K562 (cell line): Measurements from ENCODE around the gene NECAB3. TPM values are rescaled to one million over a fixed set of nuclear protein-coding genes. Genes with fewer than 3 reads are reported as not detected.
A peak's percentile ranks its signal among the peaks of the same experiment; 100 is the strongest.

Source experiments
- ATF7 ChIP-seq: fragments of 450-650 bp; IDR thresholded peaks from 2 replicates; pipeline ENCODE4 v1.7.1; 2014; ENCODE audit warnings: mild to moderate bottlenecking, moderate library complexity
- EHMT2 ChIP-seq: fragments of 450-650 bp; IDR thresholded peaks from 2 replicates; pipeline ENCODE4 v1.6.1; 2018; ENCODE audit warnings: antibody characterized with exemption
- HMG20A ChIP-seq: fragments of 450-650 bp; formaldehyde crosslinking; conservative IDR thresholded peaks from 2 replicates; pipeline ENCODE4 v1.4.0; 2020; ENCODE audit warnings: mild to moderate bottlenecking, mixed read lengths
- KLF1 ChIP-seq: fragments of 450-650 bp; IDR thresholded peaks from 2 replicates; pipeline ENCODE4 v1.6.1; 2016; ENCODE audit warnings: missing genetic modification characterization, missing compliant biosample characterization
- MCM3 ChIP-seq: fragments of 450-650 bp; IDR thresholded peaks from 2 replicates; pipeline ENCODE4 v1.6.1; 2016
- RHOXF2B ChIP-seq: fragments of 250-450 bp; sonication (Bioruptor Pico); conservative IDR thresholded peaks from 2 replicates; pipeline ENCODE4 v1.5.1; 2021
- SAFB ChIP-seq: fragments of 200-400 bp; formaldehyde crosslinking; IDR thresholded peaks from 2 replicates; pipeline ENCODE4 v1.6.1; 2017; ENCODE audit warnings: low read depth, low read length, borderline replicate concordance
- VEZF1 ChIP-seq: fragments of 200-800 bp; sonication (Bioruptor generic); IDR thresholded peaks from 2 replicates; pipeline ENCODE4 v1.6.1; 2017; ENCODE audit warnings: missing genetic modification characterization, missing compliant biosample characterization
- ZNF24 ChIP-seq: fragments of 450-650 bp; IDR thresholded peaks from 2 replicates; pipeline ENCODE4 v1.6.1; 2016
- ZNF695 ChIP-seq: fragments of 450-650 bp; formaldehyde crosslinking; IDR thresholded peaks from 2 replicates; pipeline ENCODE4 v1.4.0; 2020; ENCODE audit warnings: mild to moderate bottlenecking, moderate library complexity
- polyA plus RNA-seq, 8 experiments: library from polyadenylated mRNA; depleted of rRNA in 4 of 8; stranded (reverse) in 5 of 8; unstranded in 3 of 8; fragments of >200 nt; fragmentation: Nextera tagmentation in 2 of 8; fragmentation: Illumina TruSeq in 1 of 8; extraction: Ambion mirVana in 2 of 8; extraction: Trizol in 1 of 8; gene quantifications; 2 replicates each; pipeline versions ENCODE4 v1.2.1 to v1.2.3, GENCODE V29; 2011 to 2014; ENCODE audit warnings: inconsistent platforms in 1 of 8, missing spikeins in 1 of 8
- total RNA-seq, 7 experiments: library from RNA; depleted of rRNA in 6 of 7; stranded (reverse); fragments of >200 nt in 6 of 7; fragmentation: Illumina TruSeq in 2 of 7; extraction: Trizol in 2 of 7; gene quantifications; 2 replicates each; pipeline versions ENCODE4 v1.2.1 to v1.2.3, GENCODE V29; 2011 to 2021; ENCODE audit warnings: low replicate concordance in 1 of 7
- TF ChIP-seq, protein P1 (sequence below), 2 experiments: IDR thresholded peaks in 1 of 2; conservative IDR thresholded peaks in 1 of 2; 2 replicates each; pipeline ENCODE4 v1.6.1; 2016; ENCODE audit warnings: low read depth in 2 of 2, mild to moderate bottlenecking in 1 of 2, missing compliant biosample characterization in 1 of 2, missing genetic modification characterization in 1 of 2, moderate library complexity in 1 of 2
- TF ChIP-seq, protein P2 (sequence below): fragments of 450-650 bp; IDR thresholded peaks from 2 replicates; pipeline ENCODE4 v1.7.1; 2018; ENCODE audit warnings: mild to moderate bottlenecking, low read depth; ENCODE audit not compliant: partially characterized antibody
- TF ChIP-seq, protein P3 (sequence below): fragments of 450-650 bp; IDR thresholded peaks from 2 replicates; pipeline ENCODE4 v1.6.1; 2016
- TF ChIP-seq, protein P4 (sequence below), 2 experiments: fragments of 450-650 bp in 1 of 2; IDR thresholded peaks; 2 replicates each; pipeline ENCODE4 v1.6.1; 2011 to 2017; ENCODE audit warnings: low read depth in 2 of 2, antibody characterized with exemption in 1 of 2, borderline replicate concordance in 1 of 2, low read length in 1 of 2, mild to moderate bottlenecking in 1 of 2, mixed read lengths in 1 of 2; ENCODE audit not compliant: control insufficient read depth in 1 of 2

Gene NECAB3
- total and polyA plus RNA-seq, 9 of the 15 experiments (the other 6 are each of a cell fraction or from before 2014, with no cell fraction given), result 0.94 to 63.3 (median 31.5) TPM

- TF ChIP-seq, protein P1, sequence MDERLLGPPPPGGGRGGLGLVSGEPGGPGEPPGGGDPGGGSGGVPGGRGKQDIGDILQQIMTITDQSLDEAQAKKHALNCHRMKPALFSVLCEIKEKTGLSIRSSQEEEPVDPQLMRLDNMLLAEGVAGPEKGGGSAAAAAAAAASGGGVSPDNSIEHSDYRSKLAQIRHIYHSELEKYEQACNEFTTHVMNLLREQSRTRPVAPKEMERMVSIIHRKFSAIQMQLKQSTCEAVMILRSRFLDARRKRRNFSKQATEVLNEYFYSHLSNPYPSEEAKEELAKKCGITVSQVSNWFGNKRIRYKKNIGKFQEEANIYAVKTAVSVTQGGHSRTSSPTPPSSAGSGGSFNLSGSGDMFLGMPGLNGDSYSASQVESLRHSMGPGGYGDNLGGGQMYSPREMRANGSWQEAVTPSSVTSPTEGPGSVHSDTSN (CRISPR knock-in tag; IDR thresholded peaks at IDR 0.05; ENCODE audit: low read depth), result no peak
- TF ChIP-seq, protein P1 (tag; conservative IDR thresholded peaks at IDR 0.05; ENCODE audit: low read depth), result peak; percentile 65; the same call in 1 of the 2 replicates
- TF ChIP-seq EHMT2 (peak; percentile 17; the same call in 1 of the 2 replicates), SAFB (peak; percentile 15; the same call in 1 of the 2 replicates), MCM3 (no peak), RHOXF2B (no peak), ZNF695 (CRISPR knock-in tag) (no peak), HMG20A (CRISPR knock-in tag) (no peak), KLF1 (tag) (0 out of 2 replicates have a peak, but pooled peaks have one; percentile 56), VEZF1 (CRISPR knock-in tag) (peak; percentile 43), ATF7 (no peak), ZNF24 (no peak)
- TF ChIP-seq, protein P2, sequence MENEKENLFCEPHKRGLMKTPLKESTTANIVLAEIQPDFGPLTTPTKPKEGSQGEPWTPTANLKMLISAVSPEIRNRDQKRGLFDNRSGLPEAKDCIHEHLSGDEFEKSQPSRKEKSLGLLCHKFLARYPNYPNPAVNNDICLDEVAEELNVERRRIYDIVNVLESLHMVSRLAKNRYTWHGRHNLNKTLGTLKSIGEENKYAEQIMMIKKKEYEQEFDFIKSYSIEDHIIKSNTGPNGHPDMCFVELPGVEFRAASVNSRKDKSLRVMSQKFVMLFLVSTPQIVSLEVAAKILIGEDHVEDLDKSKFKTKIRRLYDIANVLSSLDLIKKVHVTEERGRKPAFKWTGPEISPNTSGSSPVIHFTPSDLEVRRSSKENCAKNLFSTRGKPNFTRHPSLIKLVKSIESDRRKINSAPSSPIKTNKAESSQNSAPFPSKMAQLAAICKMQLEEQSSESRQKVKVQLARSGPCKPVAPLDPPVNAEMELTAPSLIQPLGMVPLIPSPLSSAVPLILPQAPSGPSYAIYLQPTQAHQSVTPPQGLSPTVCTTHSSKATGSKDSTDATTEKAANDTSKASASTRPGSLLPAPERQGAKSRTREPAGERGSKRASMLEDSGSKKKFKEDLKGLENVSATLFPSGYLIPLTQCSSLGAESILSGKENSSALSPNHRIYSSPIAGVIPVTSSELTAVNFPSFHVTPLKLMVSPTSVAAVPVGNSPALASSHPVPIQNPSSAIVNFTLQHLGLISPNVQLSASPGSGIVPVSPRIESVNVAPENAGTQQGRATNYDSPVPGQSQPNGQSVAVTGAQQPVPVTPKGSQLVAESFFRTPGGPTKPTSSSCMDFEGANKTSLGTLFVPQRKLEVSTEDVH, result peak; percentile 37
- TF ChIP-seq, protein P3, sequence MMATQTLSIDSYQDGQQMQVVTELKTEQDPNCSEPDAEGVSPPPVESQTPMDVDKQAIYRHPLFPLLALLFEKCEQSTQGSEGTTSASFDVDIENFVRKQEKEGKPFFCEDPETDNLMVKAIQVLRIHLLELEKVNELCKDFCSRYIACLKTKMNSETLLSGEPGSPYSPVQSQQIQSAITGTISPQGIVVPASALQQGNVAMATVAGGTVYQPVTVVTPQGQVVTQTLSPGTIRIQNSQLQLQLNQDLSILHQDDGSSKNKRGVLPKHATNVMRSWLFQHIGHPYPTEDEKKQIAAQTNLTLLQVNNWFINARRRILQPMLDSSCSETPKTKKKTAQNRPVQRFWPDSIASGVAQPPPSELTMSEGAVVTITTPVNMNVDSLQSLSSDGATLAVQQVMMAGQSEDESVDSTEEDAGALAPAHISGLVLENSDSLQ, result peak; percentile 96
- TF ChIP-seq, protein P4, sequence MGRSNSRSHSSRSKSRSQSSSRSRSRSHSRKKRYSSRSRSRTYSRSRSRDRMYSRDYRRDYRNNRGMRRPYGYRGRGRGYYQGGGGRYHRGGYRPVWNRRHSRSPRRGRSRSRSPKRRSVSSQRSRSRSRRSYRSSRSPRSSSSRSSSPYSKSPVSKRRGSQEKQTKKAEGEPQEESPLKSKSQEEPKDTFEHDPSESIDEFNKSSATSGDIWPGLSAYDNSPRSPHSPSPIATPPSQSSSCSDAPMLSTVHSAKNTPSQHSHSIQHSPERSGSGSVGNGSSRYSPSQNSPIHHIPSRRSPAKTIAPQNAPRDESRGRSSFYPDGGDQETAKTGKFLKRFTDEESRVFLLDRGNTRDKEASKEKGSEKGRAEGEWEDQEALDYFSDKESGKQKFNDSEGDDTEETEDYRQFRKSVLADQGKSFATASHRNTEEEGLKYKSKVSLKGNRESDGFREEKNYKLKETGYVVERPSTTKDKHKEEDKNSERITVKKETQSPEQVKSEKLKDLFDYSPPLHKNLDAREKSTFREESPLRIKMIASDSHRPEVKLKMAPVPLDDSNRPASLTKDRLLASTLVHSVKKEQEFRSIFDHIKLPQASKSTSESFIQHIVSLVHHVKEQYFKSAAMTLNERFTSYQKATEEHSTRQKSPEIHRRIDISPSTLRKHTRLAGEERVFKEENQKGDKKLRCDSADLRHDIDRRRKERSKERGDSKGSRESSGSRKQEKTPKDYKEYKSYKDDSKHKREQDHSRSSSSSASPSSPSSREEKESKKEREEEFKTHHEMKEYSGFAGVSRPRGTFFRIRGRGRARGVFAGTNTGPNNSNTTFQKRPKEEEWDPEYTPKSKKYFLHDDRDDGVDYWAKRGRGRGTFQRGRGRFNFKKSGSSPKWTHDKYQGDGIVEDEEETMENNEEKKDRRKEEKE (IDR thresholded peaks at IDR 0.05; ENCODE audit: borderline replicate concordance in 1 of 2, control insufficient read depth in 1 of 2, low read depth in 2 of 2, low read length in 1 of 2), result no peak
Measured at GRCh38 chr20:33709905-33710541, 35.8 kb upstream of the NECAB3 start (continued).
